GM23338 (cell line): ENCODE measurements around the gene RNU1-2.

Experiments used
- CREB1 ChIP-seq: fragments of 250-450 bp; sonication (Bioruptor Pico); IDR thresholded peaks from 2 replicates; pipeline ENCODE4 v1.5.0; 2020; ENCODE audit warnings: low read depth, mild to moderate bottlenecking, moderate library complexity
- CTCF ChIP-seq, 2 experiments: fragments of 200-600 bp in 1 of 2; sonication (generic) in 1 of 2; conservative IDR thresholded peaks; 2 replicates each; pipeline versions ENCODE4 v1.5.1 to v1.6.1; 2016 to 2017; ENCODE audit warnings: antibody characterized with exemption in 2 of 2, low read depth in 2 of 2, mild to moderate bottlenecking in 2 of 2, moderate library complexity in 1 of 2
- ETS1 ChIP-seq: IDR thresholded peaks from 2 replicates; pipeline ENCODE4 v1.6.1; 2016; ENCODE audit warnings: antibody characterized with exemption
- EZH2 ChIP-seq: fragments of 200-600 bp; sonication (generic); IDR thresholded peaks from one replicate; pipeline ENCODE4 v1.8.0; 2017; ENCODE audit warnings: antibody characterized with exemption, mild to moderate bottlenecking, low read depth; ENCODE audit not compliant: unreplicated experiment
- EZH2phosphoT487 ChIP-seq: fragments of 200-600 bp; sonication (generic); IDR thresholded peaks from one replicate; pipeline ENCODE4 v1.8.1; 2018; ENCODE audit warnings: antibody characterized with exemption; ENCODE audit not compliant: unreplicated experiment
- JUNB ChIP-seq: IDR thresholded peaks from one replicate; pipeline ENCODE4 v1.6.1; 2016; ENCODE audit warnings: antibody characterized with exemption; ENCODE audit not compliant: unreplicated experiment
- NANOG ChIP-seq: IDR thresholded peaks from 2 replicates; pipeline ENCODE4 v1.6.1; 2016; ENCODE audit warnings: antibody characterized with exemption, borderline replicate concordance
- POLR2AphosphoS5 ChIP-seq: IDR thresholded peaks from 2 replicates; pipeline ENCODE4 v1.6.1; 2016; ENCODE audit warnings: antibody characterized with exemption, low read depth
- REST ChIP-seq: IDR thresholded peaks from one replicate; pipeline ENCODE4 v1.6.1; 2018; ENCODE audit warnings: antibody characterized with exemption; ENCODE audit not compliant: unreplicated experiment
- STAT1 ChIP-seq: IDR thresholded peaks from one replicate; pipeline ENCODE4 v1.6.1; 2016; ENCODE audit warnings: antibody characterized with exemption; ENCODE audit not compliant: unreplicated experiment
- ZNF114 ChIP-seq: fragments of 250-450 bp; sonication (Bioruptor Pico); IDR thresholded peaks from 2 replicates; pipeline ENCODE4 v1.5.0; 2020; ENCODE audit warnings: mild to moderate bottlenecking, moderate library complexity
- ZNF331 ChIP-seq: fragments of 250-450 bp; sonication (Bioruptor Pico); IDR thresholded peaks from 2 replicates; pipeline ENCODE4 v1.5.0; 2020; ENCODE audit warnings: low read depth, mild to moderate bottlenecking, moderate library complexity

- no peak for TF ChIP-seq CTCF (conservative IDR thresholded peaks at IDR 0.05; ENCODE audit: low read depth in 2 of 2)
- TF ChIP-seq POLR2AphosphoS5, result no peak
- TF ChIP-seq EZH2phosphoT487, result no peak
- TF ChIP-seq REST, result no peak
- TF ChIP-seq EZH2, result no peak
- TF ChIP-seq CREB1, result no peak
- TF ChIP-seq ETS1, result no peak
- TF ChIP-seq NANOG, result no peak
- TF ChIP-seq JUNB, result no peak
- TF ChIP-seq STAT1, result no peak
- TF ChIP-seq ZNF114 (CRISPR knock-in tag), result no peak
- TF ChIP-seq ZNF331 (CRISPR knock-in tag), result no peak
Measured at GRCh38 chr1:16886860-16887605, 8.7 kb upstream of the RNU1-2 start.
